ENCODE results near the gene RAB6B.

The RAB6B gene

GRCh38 chr3:133934996-133935842, 39.5 kb upstream of the RAB6B start:
- TF ChIP-seq, protein P1, sequence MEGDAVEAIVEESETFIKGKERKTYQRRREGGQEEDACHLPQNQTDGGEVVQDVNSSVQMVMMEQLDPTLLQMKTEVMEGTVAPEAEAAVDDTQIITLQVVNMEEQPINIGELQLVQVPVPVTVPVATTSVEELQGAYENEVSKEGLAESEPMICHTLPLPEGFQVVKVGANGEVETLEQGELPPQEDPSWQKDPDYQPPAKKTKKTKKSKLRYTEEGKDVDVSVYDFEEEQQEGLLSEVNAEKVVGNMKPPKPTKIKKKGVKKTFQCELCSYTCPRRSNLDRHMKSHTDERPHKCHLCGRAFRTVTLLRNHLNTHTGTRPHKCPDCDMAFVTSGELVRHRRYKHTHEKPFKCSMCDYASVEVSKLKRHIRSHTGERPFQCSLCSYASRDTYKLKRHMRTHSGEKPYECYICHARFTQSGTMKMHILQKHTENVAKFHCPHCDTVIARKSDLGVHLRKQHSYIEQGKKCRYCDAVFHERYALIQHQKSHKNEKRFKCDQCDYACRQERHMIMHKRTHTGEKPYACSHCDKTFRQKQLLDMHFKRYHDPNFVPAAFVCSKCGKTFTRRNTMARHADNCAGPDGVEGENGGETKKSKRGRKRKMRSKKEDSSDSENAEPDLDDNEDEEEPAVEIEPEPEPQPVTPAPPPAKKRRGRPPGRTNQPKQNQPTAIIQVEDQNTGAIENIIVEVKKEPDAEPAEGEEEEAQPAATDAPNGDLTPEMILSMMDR (IDR thresholded peaks at IDR 0.05; ENCODE audit: low read length, missing control alignments) = no peak
- DNase-seq (ENCODE audit: low read depth) = no peak

GRCh38 chr3:133934073-133934970, 38.6 kb upstream of the RAB6B start:
- H3K4me3 ChIP-seq (replicated peaks; ENCODE audit: low read depth, low read length) = no peak overlapping the region
- TF ChIP-seq, protein P1 (IDR thresholded peaks at IDR 0.05; ENCODE audit: low read length, missing control alignments) = no peak
- no peak for DNase-seq (ENCODE audit: low read depth)

More at GRCh38 chr3:133934996-133935842, 39.5 kb upstream of the RAB6B start:
- no peak overlapping the region for H3K4me3 ChIP-seq (replicated peaks; ENCODE audit: low read depth, low read length)

GRCh38 chr3:133933097-133934024, 37.7 kb upstream of the RAB6B start:
- no peak overlapping the region for H3K4me3 ChIP-seq (replicated peaks; ENCODE audit: low read depth, low read length)
- no peak for DNase-seq (ENCODE audit: low read depth)
- TF ChIP-seq, protein P1 (IDR thresholded peaks at IDR 0.05; ENCODE audit: low read length, missing control alignments) = no peak

DNA sequence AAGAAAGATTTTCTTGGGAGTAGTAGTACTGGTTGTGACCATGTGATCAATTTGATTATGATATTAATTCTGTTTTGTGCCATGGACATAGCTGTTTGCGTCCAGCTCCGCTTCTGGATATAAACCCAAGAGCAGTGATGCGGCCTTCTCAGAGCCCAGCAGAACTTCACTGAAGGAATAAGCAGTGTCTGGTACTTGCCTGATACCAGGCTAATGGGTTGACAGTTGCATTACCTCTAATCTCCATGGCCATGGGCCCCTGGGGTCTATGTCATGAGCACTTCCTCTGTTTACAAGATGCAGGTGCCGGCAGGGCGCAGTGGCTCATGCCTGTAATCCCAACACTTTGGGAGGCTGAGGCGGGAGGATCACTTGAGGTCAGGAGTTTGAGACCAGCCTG, 36.3 kb upstream of the RAB6B start:
- TF ChIP-seq, protein P1 (IDR thresholded peaks at IDR 0.05; ENCODE audit: low read length, missing control alignments) = no peak
- no peak overlapping the region for H3K4me3 ChIP-seq (replicated peaks; ENCODE audit: low read depth, low read length)
- no peak for DNase-seq (ENCODE audit: low read depth)

GRCh38 chr3:133931084-133931483, 35.4 kb upstream of the RAB6B start:
- TF ChIP-seq, protein P1 (IDR thresholded peaks at IDR 0.05; ENCODE audit: low read length, missing control alignments) = no peak
- no peak overlapping the region for H3K4me3 ChIP-seq (replicated peaks; ENCODE audit: low read depth, low read length)
- DNase-seq (ENCODE audit: low read depth) = no peak

- DNase-seq (ENCODE audit: low read depth) = peak; percentile 91
- TF ChIP-seq, protein P1 (IDR thresholded peaks at IDR 0.05; ENCODE audit: low read length, missing control alignments) = peak; percentile 79
- no peak overlapping the region for H3K4me3 ChIP-seq (replicated peaks; ENCODE audit: low read depth, low read length)
These were observed 34.8 kb upstream of the RAB6B start for GRCh38 chr3:133930341-133930933.

Data from fibroblast of pulmonary artery (primary cell).